IPS-15b (cell line): ENCODE results near the gene C2CD5.

Source experiments
- H3K27me3 ChIP-seq: one replicate; pipeline ENCODE4 v1.6.1; 2013; ENCODE audit warnings: low read length; ENCODE audit not compliant: control insufficient read depth, insufficient read depth
- H3K36me3 ChIP-seq: one replicate; pipeline ENCODE4 v1.6.1; 2013; ENCODE audit warnings: low read length; ENCODE audit not compliant: control insufficient read depth, insufficient read depth
- H3K4me1 ChIP-seq: one replicate; pipeline ENCODE4 v1.6.1; 2013; ENCODE audit warnings: mild to moderate bottlenecking, low read length; ENCODE audit not compliant: control insufficient read depth, insufficient read depth
- H3K4me3 ChIP-seq: one replicate; pipeline ENCODE4 v1.5.1; 2013; ENCODE audit warnings: low read depth, low read length
- H3K9ac ChIP-seq: one replicate; pipeline ENCODE4 v1.6.1; 2013; ENCODE audit warnings: low read depth, mild to moderate bottlenecking, low read length
- H3K9me3 ChIP-seq: one replicate; pipeline ENCODE4 v1.6.1; 2013; ENCODE audit warnings: mild to moderate bottlenecking, low read length; ENCODE audit not compliant: control insufficient read depth, insufficient read depth

The C2CD5 gene

GRCh38 chr12:22409377-22410164 is 134.8 kb downstream of the C2CD5 start:
- Histone ChIP-seq H3K9me3 (no peaks in the 10 kb centered on the region), H3K27me3 (no peaks in the 10 kb centered on the region), H3K4me1 (no peaks in the 10 kb centered on the region), H3K9ac (no peak overlapping the region), H3K36me3 (no peaks in the 10 kb centered on the region), H3K4me3 (no peak overlapping the region)

- Histone ChIP-seq H3K9me3 (no peaks in the 10 kb centered on the region), H3K27me3 (no peaks in the 10 kb centered on the region), H3K4me1 (no peaks in the 10 kb centered on the region), H3K9ac (no peak overlapping the region), H3K36me3 (no peaks in the 10 kb centered on the region), H3K4me3 (no peak overlapping the region)
Observed at GRCh38 chr12:22408610-22409376, 135.5 kb downstream of the C2CD5 start.

- Histone ChIP-seq H3K36me3 (no peaks in the 10 kb centered on the region), H3K9me3 (no peaks in the 10 kb centered on the region), H3K27me3 (no peaks in the 10 kb centered on the region), H3K9ac (no peak overlapping the region), H3K4me3 (no peak overlapping the region), H3K4me1 (no peaks in the 10 kb centered on the region)
Observed at GRCh38 chr12:22407397-22407796, 136.9 kb downstream of the C2CD5 start.

- H3K9ac ChIP-seq, result no peak overlapping the region
Observed at GRCh38 chr12:22406627-22407026, 137.7 kb downstream of the C2CD5 start.

GRCh38 chr12:22399464-22400180 is 144.7 kb downstream of the C2CD5 start:
- no peaks in the 10 kb centered on the region for H3K4me1 ChIP-seq
- no peak overlapping the region for H3K9ac ChIP-seq
- no peak overlapping the region for H3K4me3 ChIP-seq
- H3K27me3 ChIP-seq, result no peaks in the 10 kb centered on the region
- H3K9me3 ChIP-seq, result peaks cover 5% of the 10 kb centered on the region
- no peaks in the 10 kb centered on the region for H3K36me3 ChIP-seq

More at GRCh38 chr12:22406627-22407026, 137.7 kb downstream of the C2CD5 start:
- no peaks in the 10 kb centered on the region for H3K4me1 ChIP-seq
- no peaks in the 10 kb centered on the region for H3K36me3 ChIP-seq
- H3K27me3 ChIP-seq, result no peaks in the 10 kb centered on the region
- no peak overlapping the region for H3K4me3 ChIP-seq
- no peaks in the 10 kb centered on the region for H3K9me3 ChIP-seq
